CD4-positive, alpha-beta T cell treated with Interleukin-4 for 1 hour (primary cell): ENCODE results near the gene TMEFF2.

Source experiments
- DNase-seq, 2 donors: peaks; one replicate each; pipeline ENCODE4 v3.0.0-alpha.2; 2020 to 2022

The TMEFF2 gene

GRCh38 chr2:192005211-192005610 lies 189.5 kb downstream of the TMEFF2 start:
- DNase-seq, result no peak

- no peak for DNase-seq
Measured at GRCh38 chr2:192004188-192004963, 190.4 kb downstream of the TMEFF2 start.

GRCh38 chr2:192002418-192002817 lies 192.3 kb downstream of the TMEFF2 start:
- no peak for DNase-seq

GRCh38 chr2:192000196-192000980 lies 194.3 kb downstream of the TMEFF2 start:
- DNase-seq, result no peak

- DNase-seq, result no peak
Measured at GRCh38 chr2:191999101-191999841, 195.5 kb downstream of the TMEFF2 start.

- no peak for DNase-seq
Measured at GRCh38 chr2:191995285-191995684, 199.4 kb downstream of the TMEFF2 start.

- no peak for DNase-seq
Measured at GRCh38 chr2:191994749-191995148, 200.0 kb downstream of the TMEFF2 start.

GRCh38 chr2:191991442-191991841 lies 203.3 kb downstream of the TMEFF2 start:
- no peak for DNase-seq

- DNase-seq, result no peak
Measured at GRCh38 chr2:191985740-191986139, 209.0 kb downstream of the TMEFF2 start.

- no peak for DNase-seq
Measured at GRCh38 chr2:191983591-191983990, 211.1 kb downstream of the TMEFF2 start.

- DNase-seq, result no peak
Measured at GRCh38 chr2:191983186-191983585, 211.5 kb downstream of the TMEFF2 start.

GRCh38 chr2:191981706-191982105 lies 213.0 kb downstream of the TMEFF2 start:
- DNase-seq, result no peak

GRCh38 chr2:191980483-191980882 lies 214.2 kb downstream of the TMEFF2 start:
- no peak for DNase-seq

GRCh38 chr2:191979221-191979730 lies 215.5 kb downstream of the TMEFF2 start:
- DNase-seq, result no peak

GRCh38 chr2:191977754-191978153 lies 217.0 kb downstream of the TMEFF2 start:
- no peak for DNase-seq

GRCh38 chr2:191976436-191976835 lies 218.3 kb downstream of the TMEFF2 start:
- no peak for DNase-seq

- DNase-seq, result no peak
Measured at GRCh38 chr2:191974676-191975075, 220.1 kb downstream of the TMEFF2 start.

- no peak for DNase-seq
Measured at GRCh38 chr2:191970867-191971266, 223.9 kb downstream of the TMEFF2 start.

- no peak for DNase-seq
Measured at GRCh38 chr2:191968120-191968519, 226.6 kb downstream of the TMEFF2 start.

GRCh38 chr2:191965733-191966132 lies 229.0 kb downstream of the TMEFF2 start:
- DNase-seq, result no peak

GRCh38 chr2:191961556-191961955 lies 233.2 kb downstream of the TMEFF2 start:
- DNase-seq, result no peak

GRCh38 chr2:191959209-191959608 lies 235.5 kb downstream of the TMEFF2 start:
- no peak for DNase-seq
